NCI-H524 (cell line): ENCODE measurements around the gene GBA2.

Experiments
- DNase-seq, 2 experiments: peaks; one replicate each; lab custom pipeline; 2025; lab: John Stamatoyannopoulos, UW

GBA2 gene

DNA sequence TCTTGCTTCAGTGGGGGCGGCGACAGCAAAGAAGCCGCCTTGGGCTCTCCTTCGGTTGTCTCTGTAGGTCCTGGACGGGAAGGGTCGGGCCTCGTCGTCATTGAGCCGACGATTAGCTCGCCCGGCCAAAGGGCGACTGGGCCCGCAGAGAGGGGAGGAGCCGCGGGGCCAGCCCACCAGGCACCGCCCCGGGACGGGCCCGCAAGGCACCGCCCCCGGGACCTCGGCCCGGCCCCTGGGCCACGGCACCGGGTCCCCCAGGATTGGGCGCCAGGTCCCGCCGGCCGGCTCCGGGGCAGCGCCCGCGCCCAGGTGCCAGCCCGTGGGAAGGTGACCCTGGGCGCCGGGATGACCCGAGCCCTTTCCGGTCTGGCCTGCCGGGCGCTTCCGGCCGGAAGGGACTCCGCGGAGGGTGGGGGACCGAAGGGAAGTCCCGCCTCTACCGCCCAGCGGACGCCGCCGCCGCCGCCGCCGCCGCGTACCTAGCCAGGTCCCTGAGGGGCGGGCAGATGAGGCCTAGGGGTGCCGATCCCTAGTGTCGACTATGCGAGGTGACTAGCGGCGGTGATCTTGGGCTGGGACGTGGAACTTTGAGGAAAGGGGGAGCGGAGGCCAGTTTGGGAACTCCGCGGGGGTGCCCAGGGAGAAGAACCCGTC lies at the start of gene GBA2, which contains the start of gene RGP1:
GBA2 (minus strand) TSS at position 371 of the 657 bp plus-strand sequence. CDS start 524 bp downstream, outside the sequence.
RGP1 (plus strand) TSS at position 430 of the 657 bp plus-strand sequence. CDS start 469 bp downstream, outside the sequence.
- DNase-seq, result peak in 1 of 2 experiments; percentile 67

DNA sequence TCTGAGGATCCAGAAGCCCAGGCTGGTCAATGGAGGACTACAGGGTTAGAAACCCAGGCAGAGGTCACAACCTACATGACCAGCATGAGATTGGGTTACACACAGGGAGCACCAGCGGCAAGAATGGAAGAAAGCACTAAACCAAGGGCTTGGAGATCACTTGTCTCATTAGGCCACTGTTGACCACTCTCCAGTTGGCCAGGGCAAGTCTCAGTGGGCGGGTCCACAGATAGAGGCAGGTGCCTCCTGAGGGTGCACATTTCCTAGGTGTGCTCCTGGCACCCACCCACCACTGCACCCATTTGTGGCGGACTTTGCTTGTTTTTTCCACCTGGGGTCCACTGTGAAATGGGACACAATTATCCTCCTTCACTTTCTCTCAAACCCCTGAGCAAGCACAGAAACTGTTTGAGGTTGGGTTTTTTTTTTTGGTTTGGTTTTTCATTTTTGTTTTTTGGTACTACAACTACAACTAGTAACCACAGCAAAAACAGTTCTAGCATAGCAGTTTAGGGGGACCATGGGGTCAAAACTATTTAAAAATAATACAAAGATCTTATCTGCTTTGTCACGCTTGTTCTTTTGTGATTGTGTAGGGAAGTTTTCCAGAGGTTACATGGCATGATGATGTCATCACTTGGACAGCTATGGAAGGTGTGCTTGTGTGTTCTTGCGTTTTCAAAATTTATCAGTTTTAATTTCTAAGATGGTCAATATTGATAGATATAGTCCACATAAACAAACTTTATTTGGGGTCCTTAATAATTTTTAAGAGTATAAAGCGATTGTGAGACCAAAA lies 48.5 kb upstream of the GBA2 start:
- DNase-seq, result no peak

DNA sequence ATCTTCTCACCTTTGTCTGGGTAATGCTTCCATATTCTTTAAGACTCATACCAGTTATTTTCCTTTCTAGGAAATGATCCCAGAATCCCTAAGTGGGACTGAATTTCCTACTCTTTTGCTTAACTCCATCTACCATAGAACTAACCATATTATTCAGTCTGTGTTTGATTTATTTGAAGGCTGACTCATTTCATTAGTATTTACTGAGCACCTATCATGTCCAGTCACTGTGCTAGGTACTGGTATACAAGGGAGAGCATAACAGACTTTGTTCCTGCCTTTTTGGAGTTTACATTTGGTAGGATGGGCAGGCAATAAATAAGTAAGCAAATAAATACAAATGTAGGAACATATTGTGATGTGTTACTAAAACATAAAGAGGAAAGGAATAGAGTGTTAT lies 46.7 kb upstream of the GBA2 start:
- DNase-seq, result no peak

DNA sequence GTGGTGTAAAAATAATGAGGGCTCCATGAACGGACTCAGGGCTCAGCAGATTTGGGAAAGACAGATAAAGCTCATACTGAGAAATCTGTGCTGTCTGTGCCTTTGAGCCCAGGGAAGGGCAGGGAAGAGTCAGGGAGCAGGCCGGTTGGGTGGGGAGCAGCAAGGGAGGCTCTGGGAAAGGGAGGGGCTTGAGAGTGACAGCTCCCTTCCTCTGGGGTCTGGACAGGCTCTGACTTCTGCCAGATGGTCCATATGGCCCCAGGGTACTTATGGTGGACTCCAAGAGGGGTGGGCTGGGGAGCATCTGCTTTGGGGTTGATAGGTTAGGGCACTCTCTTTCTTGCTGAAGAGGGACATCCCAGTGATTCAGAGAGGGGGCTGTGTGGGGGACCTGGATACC lies 44.4 kb upstream of the GBA2 start:
- DNase-seq, result peak; percentile 51 to 76

DNA sequence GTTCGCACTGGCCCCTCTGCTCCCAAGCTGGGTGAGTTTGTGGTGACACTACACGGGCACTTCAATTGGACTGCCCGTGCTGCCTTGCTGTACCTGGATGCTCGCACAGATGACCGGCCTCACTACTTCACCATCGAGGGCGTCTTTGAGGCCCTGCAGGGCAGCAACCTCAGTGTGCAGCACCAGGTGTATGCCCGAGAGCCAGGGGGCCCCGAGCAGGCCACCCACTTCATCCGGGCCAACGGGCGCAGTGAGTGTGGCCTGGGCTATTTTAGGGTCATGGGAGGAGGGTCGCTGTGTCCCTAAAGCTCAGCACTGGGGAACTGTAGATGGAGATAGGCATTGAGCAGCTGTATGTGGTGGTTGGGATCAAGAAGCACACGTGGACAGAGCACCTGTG lies 43.8 kb upstream of the GBA2 start:
- no peak for DNase-seq

DNA sequence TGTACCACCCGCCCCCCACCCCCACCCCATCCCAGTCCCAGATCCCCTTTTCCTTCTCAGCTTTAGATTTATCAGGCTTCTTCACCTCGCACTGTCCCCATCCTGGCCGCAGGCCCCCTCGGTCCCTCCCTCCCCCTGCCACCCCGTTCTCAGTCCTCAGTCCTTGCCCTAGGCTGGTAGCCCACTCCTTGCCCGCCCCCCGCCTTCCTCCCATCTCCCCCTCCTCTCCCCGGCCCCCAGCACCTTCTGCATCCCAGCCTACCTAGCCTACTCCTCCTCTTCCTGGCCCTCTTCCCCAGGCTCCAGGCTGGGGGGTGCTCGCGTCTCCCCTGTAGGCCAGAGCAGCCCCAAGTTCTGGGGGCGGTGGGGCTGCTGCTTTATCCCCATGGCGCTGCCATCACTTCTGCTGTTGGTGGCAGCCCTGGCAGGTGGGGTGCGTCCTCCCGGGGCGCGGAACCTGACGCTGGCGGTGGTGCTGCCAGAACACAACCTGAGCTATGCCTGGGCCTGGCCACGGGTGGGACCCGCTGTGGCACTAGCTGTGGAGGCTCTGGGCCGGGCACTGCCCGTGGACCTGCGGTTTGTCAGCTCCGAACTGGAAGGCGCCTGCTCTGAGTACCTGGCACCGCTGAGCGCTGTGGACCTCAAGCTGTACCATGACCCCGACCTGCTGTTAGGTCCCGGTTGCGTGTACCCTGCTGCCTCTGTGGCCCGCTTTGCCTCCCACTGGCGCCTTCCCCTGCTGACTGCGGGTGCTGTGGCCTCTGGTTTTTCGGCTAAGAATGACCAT lies 43.2 kb upstream of the GBA2 start:
- DNase-seq, result no peak

DNA sequence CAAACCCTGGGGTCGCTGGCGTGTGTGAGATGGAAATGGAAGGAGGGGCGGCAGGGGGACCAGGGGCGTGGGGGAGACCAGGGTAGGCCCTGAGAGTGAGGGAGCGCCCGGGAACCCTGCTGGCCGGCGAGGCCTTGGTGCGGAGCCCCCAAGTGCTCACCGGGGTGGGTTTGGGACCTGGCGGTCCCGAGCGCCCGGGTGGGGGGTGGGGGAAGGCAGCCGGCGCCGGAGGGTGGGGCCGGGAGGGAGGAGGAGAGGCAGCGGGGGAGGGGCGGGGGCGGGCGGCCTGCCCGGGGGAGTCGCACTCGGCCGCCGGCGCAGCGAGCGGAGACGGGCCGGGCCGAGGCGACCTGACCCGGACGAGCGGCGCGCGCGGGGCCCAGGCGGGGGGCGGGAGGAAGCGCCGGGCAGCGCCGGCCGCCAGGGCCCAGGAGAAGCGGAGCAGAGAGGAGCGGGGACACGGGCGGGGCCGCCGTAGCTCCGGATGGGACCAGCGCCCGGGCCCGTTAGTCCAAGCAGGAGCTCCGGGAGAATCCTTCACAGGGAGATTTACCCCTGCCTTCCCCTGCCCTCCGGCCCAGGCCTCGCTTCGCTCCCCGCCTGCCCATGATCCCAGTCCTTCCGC lies 42.4 kb upstream of the GBA2 start, which contains the start of gene NPR2:
NPR2 (plus strand) TSS at position 295 of the 625 bp plus-strand sequence. CDS start 818 bp downstream, outside the sequence.
- DNase-seq, result peak in 1 of 2 experiments; percentile 25

DNA sequence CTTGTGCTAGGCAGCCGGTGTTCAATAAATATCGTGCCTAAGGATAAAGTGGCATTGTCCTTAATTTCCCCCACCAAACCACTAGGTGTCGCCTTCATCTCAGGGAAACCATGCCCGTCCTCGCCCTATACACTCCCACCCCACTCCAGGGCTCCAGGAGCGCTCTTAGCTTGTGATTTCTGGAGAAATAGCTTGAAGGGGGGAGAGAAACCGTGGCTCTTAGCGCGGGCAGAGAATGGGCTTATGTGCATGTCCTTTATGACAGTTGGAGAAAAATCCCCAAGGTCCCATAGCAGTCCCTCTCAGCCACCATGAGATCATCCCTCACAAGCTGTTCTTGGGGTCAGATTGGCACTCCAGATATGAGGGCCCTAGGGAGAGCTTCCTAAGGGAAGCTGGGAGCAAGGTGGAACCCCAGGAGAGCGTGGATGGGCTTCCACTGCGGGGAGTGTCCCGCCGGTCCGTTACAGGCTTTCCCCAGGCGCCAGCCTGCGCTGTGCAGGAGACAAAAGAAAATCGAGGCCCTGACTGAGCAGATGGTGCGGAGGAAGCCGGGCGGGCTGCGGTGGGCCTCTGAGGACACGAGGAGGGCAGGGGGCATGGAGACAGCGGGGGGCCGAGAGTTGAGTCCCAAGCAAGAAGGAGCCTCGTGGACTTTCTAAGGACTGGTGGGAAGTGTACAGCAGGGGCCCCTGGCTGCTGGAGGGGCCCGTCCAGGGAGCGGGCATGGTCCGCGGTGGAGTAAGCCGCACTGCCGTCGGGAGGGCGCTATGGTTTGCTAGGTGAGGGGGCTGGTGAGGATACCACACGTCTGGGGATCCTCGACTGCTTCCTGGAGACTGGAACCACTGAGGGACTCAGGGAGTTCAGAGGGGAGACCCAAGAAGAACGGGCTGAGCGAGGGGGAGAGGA lies 41.6 kb upstream of the GBA2 start:
- DNase-seq, result peak; percentile 89 to 94

DNA sequence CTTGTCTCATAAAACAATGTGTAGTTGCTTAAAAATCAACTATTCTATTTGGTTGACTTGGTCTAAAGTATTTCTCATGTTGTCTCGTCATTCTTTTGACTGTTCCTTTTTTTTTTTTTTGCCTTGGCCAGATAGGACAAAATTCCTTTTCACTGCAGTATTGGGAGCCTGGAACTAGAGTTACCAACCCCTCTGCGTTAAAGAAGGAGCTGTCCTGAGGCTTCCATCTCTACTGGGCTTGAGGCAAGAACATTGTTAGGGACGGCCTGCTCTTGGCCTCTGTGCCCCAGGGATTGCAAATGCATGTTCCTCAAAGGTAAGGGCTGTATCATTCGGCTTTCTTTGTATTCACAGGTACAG lies 41.0 kb upstream of the GBA2 start:
- DNase-seq, result no peak

DNA sequence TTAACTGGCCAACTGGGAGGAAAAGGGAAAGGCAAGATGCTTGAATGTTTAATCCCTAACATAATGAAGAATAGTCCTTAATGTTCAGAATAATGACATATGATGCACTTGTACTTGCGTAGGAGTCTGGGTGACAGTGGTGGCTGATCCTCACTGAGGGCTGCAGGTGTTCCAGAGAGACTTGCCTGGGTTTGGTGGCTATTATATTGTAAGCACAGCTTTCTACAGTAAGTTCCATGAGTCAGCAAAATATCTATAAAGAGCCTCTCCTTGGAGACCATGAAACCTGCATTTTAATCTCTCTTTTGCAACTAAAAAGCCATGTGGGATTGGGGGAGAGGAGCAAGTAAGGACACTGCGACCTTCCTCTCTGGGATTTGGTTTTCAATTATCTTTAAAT lies 40.5 kb upstream of the GBA2 start:
- peak in 1 of 2 experiments; percentile 12 for DNase-seq

DNA sequence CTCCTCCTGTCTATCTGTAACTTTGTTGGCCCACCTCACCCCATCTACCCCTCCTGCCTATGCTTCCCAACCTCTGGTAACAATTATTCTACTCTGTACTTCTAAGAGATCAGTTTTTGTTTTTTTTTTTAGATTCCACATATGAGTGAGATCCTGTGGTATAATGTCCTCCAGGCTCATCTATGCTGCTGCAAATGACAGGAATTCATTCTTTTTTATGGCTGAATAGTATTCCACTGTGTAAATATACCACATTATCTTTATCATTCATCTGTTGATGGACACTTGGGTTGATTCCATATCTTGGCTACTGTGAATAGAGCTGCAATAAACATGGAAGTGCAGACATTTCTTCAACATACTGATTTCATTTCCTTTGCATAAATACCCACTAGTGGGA lies 34.4 kb upstream of the GBA2 start:
- DNase-seq, result no peak

DNA sequence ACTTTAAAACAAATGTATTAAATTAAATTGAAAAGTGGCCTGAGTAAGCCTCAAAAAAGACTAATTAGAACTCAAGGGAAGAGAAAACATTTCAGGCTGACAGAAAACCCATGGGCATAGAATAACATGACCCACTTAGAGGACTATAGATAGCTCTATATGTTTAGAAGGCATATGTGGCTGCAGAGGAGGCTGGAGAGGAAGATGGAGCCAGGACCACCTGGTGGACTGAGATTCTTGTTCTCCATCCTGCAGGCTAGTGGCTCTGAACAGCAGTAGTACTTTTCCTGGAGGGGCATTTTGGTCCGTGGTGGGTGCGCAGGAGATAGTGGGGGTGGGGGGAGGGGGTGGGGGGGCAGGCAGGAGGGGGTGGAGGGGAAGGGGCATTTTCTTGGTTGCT lies 32.0 kb upstream of the GBA2 start:
- no peak for DNase-seq

DNA sequence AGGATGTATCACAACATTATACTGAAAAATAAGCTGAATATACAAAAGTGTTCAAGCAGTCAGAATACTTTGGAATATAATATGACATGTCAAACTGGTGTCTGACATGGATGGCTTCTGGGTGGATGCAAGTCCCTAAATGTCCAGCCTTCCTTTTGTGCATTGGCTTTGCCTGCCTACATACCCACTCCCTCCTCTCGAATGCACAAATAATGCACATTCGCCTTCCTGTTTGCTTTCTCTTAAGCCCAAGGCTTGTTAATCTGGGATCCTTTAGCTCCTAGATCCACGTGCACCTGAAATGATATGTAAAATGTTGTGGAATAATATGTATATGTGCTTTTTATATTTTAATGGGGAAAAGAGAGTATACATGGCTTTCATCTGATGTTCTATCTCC lies 29.5 kb upstream of the GBA2 start:
- no peak for DNase-seq

DNA sequence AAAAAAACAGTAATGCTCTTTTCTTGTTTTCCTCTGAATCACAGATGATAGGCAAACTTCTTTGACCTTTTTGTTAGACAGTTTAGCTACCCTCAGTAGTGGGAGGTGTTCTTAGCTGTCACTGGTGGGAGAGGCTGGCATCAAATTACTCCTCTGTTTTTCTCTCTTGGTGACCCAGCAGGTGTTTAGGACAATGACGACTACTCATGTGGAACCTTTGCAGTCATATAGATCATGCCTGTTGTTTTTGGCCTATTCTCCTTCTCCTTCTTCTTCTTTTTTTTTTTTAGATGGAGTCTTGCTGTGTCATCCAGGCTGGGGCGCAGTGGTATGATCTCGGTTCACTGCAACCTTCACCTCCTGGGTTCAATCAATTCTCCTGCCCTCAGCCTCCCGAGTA lies 27.0 kb upstream of the GBA2 start:
- DNase-seq, result peak in 1 of 2 experiments; percentile 68

DNA sequence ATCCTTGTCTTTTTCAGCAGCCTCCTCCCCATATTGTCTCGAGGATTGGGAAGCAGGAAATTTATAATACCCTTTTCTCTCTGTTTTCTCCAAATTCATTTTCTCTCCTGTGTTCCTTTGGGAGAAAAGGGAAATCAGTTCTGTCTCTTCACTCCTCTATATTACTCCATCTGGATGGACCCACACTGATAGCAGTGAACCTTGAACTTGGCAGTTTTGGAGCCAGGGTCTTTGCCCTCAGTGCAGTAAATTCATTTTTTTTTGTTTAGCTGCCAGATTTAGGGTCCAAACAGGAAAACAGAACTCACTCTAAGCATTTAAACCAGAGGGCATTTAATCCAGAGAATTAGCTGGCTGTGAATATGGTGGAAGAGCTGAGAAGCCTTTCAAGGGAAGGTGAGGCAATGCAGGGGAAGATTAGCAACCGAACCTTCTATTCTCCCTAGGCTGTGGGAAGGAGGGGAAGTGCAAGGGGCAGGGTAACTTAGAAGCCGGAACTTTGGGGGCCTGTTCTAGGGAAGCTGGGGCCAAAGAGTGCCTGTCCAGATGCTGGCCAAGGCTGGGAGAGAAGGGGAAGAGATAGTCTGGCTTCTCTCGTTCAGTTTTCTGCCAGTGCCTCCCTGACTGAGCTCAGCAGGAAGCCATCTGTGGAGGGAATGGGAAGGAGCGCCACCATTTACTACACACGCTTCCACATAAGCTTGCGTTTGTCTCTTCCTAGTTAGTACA lies 26.0 kb upstream of the GBA2 start:
- peak in 1 of 2 experiments; percentile 54 for DNase-seq

DNA sequence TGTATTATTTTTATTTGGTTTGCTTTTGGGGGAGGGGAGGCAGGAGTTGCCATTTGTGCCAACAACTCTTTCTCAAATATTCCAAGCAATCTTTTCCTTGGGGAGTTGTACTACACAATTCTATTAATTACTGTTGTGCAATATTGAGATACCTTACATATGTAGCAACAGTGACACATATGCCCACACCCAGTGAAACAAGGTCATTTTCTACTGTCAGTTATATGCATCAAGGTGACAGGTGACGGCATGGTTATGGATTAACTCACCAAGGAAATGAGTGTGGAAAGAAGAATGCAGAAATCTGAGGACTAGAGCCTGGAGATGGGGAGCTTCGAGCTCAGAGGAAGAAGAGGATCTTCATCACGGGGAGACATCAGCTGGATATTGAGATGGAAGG lies 22.9 kb upstream of the GBA2 start:
- no peak for DNase-seq

DNA sequence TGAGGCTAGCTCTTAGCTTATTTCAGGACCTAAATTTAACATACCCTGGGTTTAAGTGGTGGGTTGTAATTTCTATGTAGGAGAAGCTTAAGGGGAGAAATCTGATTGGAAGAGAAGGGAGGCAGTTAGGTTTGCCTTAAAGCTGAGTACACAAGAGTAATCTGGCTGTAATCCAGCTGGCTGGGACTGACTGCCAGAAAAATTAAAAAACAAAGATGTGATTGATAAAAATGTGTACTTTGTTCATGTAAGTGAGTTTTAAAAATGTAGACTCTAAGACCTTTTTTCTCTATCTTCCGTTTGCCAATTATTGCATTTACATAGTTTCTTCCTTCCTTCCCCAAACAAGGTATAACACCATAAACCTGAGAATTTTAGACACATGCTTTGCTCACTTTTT lies 22.5 kb upstream of the GBA2 start:
- no peak for DNase-seq

DNA sequence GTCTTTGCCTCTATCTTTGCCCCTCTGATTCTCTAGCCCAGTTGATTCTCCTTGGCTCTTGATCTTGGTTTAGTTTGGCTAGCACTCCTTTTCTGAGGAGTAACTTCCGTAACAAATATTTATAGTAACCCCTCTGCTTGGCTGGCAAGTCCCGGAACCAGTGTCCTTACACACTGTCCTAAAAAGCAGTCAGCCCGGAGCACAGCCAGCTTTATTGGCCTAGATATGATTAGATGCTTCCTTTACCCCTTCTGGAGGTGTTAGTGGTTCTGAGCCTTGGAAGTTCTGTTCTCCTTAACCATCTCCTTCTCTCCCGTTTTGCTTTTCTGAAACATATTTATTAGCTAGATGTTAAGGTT lies 22.0 kb upstream of the GBA2 start:
- no peak for DNase-seq

DNA sequence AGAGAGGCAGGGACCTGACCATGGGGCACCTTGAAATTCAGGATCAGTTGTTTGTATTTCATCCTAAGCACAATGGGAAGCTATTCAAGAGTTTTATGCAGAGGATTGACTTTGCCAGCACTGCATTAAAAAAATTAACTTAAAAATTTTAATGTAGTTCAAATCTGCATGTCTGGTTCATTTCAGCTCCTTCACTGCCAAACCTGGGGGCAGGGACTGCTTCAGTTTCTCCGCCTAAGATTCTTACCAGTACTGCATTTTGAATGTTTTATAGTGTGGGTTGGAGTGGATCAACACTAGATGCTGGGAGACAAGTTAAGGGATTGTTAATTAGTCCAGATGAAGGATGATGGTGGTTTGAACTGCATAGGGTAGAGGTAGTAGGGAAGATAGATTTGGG lies 20.7 kb upstream of the GBA2 start:
- no peak for DNase-seq

DNA sequence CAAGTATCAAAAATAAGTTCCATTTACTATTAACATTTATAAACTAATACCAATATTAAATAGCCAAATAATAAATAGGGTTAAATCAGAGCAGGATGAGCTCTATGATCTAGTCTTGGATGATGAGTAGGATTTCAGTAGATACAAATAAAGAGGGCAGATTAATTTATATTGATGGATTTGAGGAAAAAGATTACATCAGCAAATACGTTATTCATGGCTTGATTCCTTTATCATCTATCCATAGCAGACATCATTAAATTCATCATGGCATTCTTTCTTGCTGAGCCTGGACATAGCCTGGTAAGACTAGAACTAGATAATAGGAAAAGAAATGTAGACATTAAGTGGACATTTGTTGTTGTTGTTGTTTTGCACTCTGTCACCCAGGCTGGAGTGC lies 18.4 kb upstream of the GBA2 start:
- DNase-seq, result no peak
